ENCODE data around the gene BMF. TPM values are rescaled to one million over a fixed set of nuclear protein-coding genes. Genes with fewer than 3 reads are reported as not detected.

The BMF gene
- polyA plus RNA-seq, 2 of the 4 experiments (the other 2 are of a cell fraction): 1.4 to 1.6 TPM

GRCh38 chr15:40070166-40070557 is 38.5 kb downstream of the BMF start:
- Histone ChIP-seq H3K4me3 (no peak overlapping the region), H3K4me2 (peak overlapping the region; percentile 72), H3K4me1 (peaks cover 43% of the 10 kb centered on the region), H3K9me3 (no peaks in the 10 kb centered on the region), H3K27ac (peak overlapping the region; percentile 84 to 86)
- TF ChIP-seq KDM5A (IDR thresholded peaks at IDR 0.05) (no peak), CHD4 (IDR thresholded peaks at IDR 0.05; ENCODE audit: borderline replicate concordance) (no peak), CBX8 (IDR thresholded peaks at IDR 0.05) (no peak), HOXB13 (CRISPR knock-in tag; IDR thresholded peaks at IDR 0.05; ENCODE audit: low read depth) (no peak), ESRRA (IDR thresholded peaks at IDR 0.05; ENCODE audit: borderline replicate concordance, low read length) (no peak), BHLHE40 (IDR thresholded peaks at IDR 0.05; ENCODE audit: low read depth, low read length) (no peak), TFCP2L1 (CRISPR knock-in tag; IDR thresholded peaks at IDR 0.05) (no peak), CEBPB (IDR thresholded peaks at IDR 0.05) (no peak), CHD2 (IDR thresholded peaks at IDR 0.05; ENCODE audit: low read length, partially characterized antibody) (no peak), ZNF302 (CRISPR knock-in tag; IDR thresholded peaks at IDR 0.05) (no peak), HOXA7 (CRISPR knock-in tag; IDR thresholded peaks at IDR 0.05) (no peak), E2F6 (IDR thresholded peaks at IDR 0.05; ENCODE audit: borderline replicate concordance, low read depth) (no peak), TP53 (CRISPR knock-in tag; IDR thresholded peaks at IDR 0.05) (no peak)
- ChIA-PET POLR2A (no interaction called here), CTCF (interaction anchor here (0.8 to 2.8 kb wide), 5 partner anchors 14 to 137 kb away, joined by 3 to 20 read pairs (median 3); no protein-coding TSS in a partner anchor)
- 67% methylated on average over 4 of the region's 5 CpGs for WGBS (ENCODE audit: missing lambda C conversion rate)
- DNase-seq (ENCODE audit: low read depth in 1 of 2, low spot score in 1 of 2) (no peak), FAIRE-seq (no peak), ATAC-seq (peak; percentile 20 to 28; a peak in 3 of 6 replicates)

- Histone ChIP-seq H3K9me3 (no peaks in the 10 kb centered on the region), H3K27ac (peak overlapping the region; percentile 84 to 86), H3K4me2 (peak overlapping the region; percentile 72), H3K4me1 (peaks cover 48% of the 10 kb centered on the region), H3K4me3 (no peak overlapping the region)
- peak; percentile 76 to 84 for DNase-seq (ENCODE audit: low read depth in 1 of 2, low spot score in 1 of 2)
- POLR2A ChIA-PET: no interaction called here
- CTCF ChIA-PET: interaction anchor here (1.0 to 2.8 kb wide), 4 partner anchors 14 to 40 kb away, joined by 3 to 20 read pairs (median 4); no protein-coding TSS in a partner anchor
- WGBS (ENCODE audit: missing lambda C conversion rate): 63% methylated on average over 13 of the region's 32 CpGs
- peak; percentile 82 to 83 for ATAC-seq
- FAIRE-seq: no peak
- TF ChIP-seq PHF8 (IDR thresholded peaks at IDR 0.05; ENCODE audit: borderline replicate concordance, low read depth): no peak
- TF ChIP-seq CEBPB (IDR thresholded peaks at IDR 0.05): no peak
- no peak for TF ChIP-seq CBX8 (IDR thresholded peaks at IDR 0.05)
- no peak for TF ChIP-seq KDM5A (IDR thresholded peaks at IDR 0.05)
- TF ChIP-seq ATOH8 (CRISPR knock-in tag; IDR thresholded peaks at IDR 0.05; ENCODE audit: low read depth): peak; percentile 65; the same call in 1 of the 2 replicates
- TF ChIP-seq JUNB (IDR thresholded peaks at IDR 0.05): no peak
- TF ChIP-seq FOXS1 (CRISPR knock-in tag; IDR thresholded peaks at IDR 0.05): no peak
- TF ChIP-seq RAD21 (conservative IDR thresholded peaks at IDR 0.05 in 1 of 2, IDR thresholded peaks at IDR 0.05 in 1 of 2): no peak; a peak in 1 of 5 replicates
- no peak for TF ChIP-seq JUN (IDR thresholded peaks at IDR 0.05)
- no peak for TF ChIP-seq MYC (IDR thresholded peaks at IDR 0.05; ENCODE audit: borderline replicate concordance, low read length)
- TF ChIP-seq REST (IDR thresholded peaks at IDR 0.05): peak; percentile 81
- no peak for TF ChIP-seq HOXB5 (CRISPR knock-in tag; IDR thresholded peaks at IDR 0.05)
- TF ChIP-seq EHMT2 (IDR thresholded peaks at IDR 0.05; ENCODE audit: low read depth): no peak
- TF ChIP-seq BCL3 (IDR thresholded peaks at IDR 0.05): no peak
- TF ChIP-seq HEYL (CRISPR knock-in tag; IDR thresholded peaks at IDR 0.05): no peak
- TF ChIP-seq ZNF302 (CRISPR knock-in tag; IDR thresholded peaks at IDR 0.05): no peak
- TF ChIP-seq POLR2A (IDR thresholded peaks at IDR 0.05; ENCODE audit: low read length): no peak
- TF ChIP-seq CHD2 (IDR thresholded peaks at IDR 0.05; ENCODE audit: low read length, partially characterized antibody): peak; percentile 85
- TF ChIP-seq GATA3 (IDR thresholded peaks at IDR 0.05; ENCODE audit: borderline replicate concordance): peak; percentile 63
- TF ChIP-seq HMGXB4 (CRISPR knock-in tag; IDR thresholded peaks at IDR 0.05; ENCODE audit: borderline replicate concordance): no peak
Observed at GRCh38 chr15:40069178-40070165, 39.2 kb downstream of the BMF start.
